Ramos (cell line): ENCODE results near the gene GNAL.
"Not testable (repeated sequence)": the region's sequence is repeated elsewhere in the genome, so short reads cannot be mapped to it uniquely, and the experiment has no call there.

Experiments used
- in situ Hi-C: fragments of 300-500 bp; cut with MboI; formaldehyde crosslinking; loops from one replicate; pipeline ENCODE4 v1.14.3; 2022; ENCODE audit warnings: low sequenced_read_pairs; ENCODE audit not compliant: unreplicated experiment

Gene GNAL

GRCh38 chr18:11834772-11835171, 145.7 kb downstream of the GNAL start:
- in situ Hi-C loops = no loop called here

GRCh38 chr18:11839556-11839955, 150.5 kb downstream of the GNAL start:
- in situ Hi-C loops = no loop called here

- in situ Hi-C loops = loop anchor here (10.0 kb wide), 1 partner anchor 64 kb away; the partner anchor contains the start of gene MPPE1
Measured at GRCh38 chr18:11840493-11840892, 151.4 kb downstream of the GNAL start.

GRCh38 chr18:11842562-11842961, 153.5 kb downstream of the GNAL start:
- in situ Hi-C loops = loop anchor here (10.0 kb wide), 1 partner anchor 62 kb away; the partner anchor contains the start of gene MPPE1

GRCh38 chr18:11844436-11844835, 155.4 kb downstream of the GNAL start:
- in situ Hi-C loops = loop anchor here (10.0 kb wide), 1 partner anchor 60 kb away; the partner anchor contains the start of gene MPPE1

GRCh38 chr18:11845654-11846053, 156.6 kb downstream of the GNAL start:
- in situ Hi-C loops = loop anchor here (10.0 kb wide), 1 partner anchor 59 kb away; the partner anchor contains the start of gene MPPE1

GRCh38 chr18:11847811-11848210, 158.7 kb downstream of the GNAL start:
- in situ Hi-C loops = loop anchor here (10.0 kb wide), 1 partner anchor 57 kb away; the partner anchor contains the start of gene MPPE1

- in situ Hi-C loops = loop anchor here (10.0 kb wide), 1 partner anchor 56 kb away; the partner anchor contains the start of gene MPPE1
Measured at GRCh38 chr18:11849279-11849678, 160.2 kb downstream of the GNAL start.

- in situ Hi-C loops = loop anchor here (10.0 kb wide), 1 partner anchor 55 kb away; the partner anchor contains the start of gene MPPE1
Measured at GRCh38 chr18:11849841-11850634, 161.0 kb downstream of the GNAL start.

GRCh38 chr18:11850821-11851145, 161.7 kb downstream of the GNAL start:
- in situ Hi-C loops = no loop called here

- in situ Hi-C loops = no loop called here
Measured at GRCh38 chr18:11851146-11851805, 162.2 kb downstream of the GNAL start, which contains the start of gene CHMP1B. Gene CHMP1B, plus strand, starts transcription at chr18:11851413. Its CDS starts 99 bp downstream, at chr18:11851512.

GRCh38 chr18:11851806-11852337, 162.8 kb downstream of the GNAL start:
- in situ Hi-C loops = no loop called here

GRCh38 chr18:11854554-11854953, 165.5 kb downstream of the GNAL start:
- in situ Hi-C loops = not testable (repeated sequence)

GRCh38 chr18:11857177-11857887, 168.3 kb downstream of the GNAL start:
- in situ Hi-C loops = no loop called here

- in situ Hi-C loops = no loop called here
Measured at GRCh38 chr18:11859282-11859830, 170.3 kb downstream of the GNAL start.

GRCh38 chr18:11859903-11860407, 170.9 kb downstream of the GNAL start:
- in situ Hi-C loops = no loop called here

GRCh38 chr18:11860594-11861450, 171.8 kb downstream of the GNAL start:
- in situ Hi-C loops = no loop called here

GRCh38 chr18:11861583-11862288, 172.7 kb downstream of the GNAL start:
- in situ Hi-C loops = no loop called here
